ENCODE data around the gene ZNF335.
"Not testable (repeated sequence)": the region's sequence is repeated elsewhere in the genome, so short reads cannot be mapped to it uniquely, and the experiment has no call there.

GRCh38 chr20:45901332-45901731 lies 70.7 kb downstream of the ZNF335 start:
- TF ChIP-seq, protein P1, sequence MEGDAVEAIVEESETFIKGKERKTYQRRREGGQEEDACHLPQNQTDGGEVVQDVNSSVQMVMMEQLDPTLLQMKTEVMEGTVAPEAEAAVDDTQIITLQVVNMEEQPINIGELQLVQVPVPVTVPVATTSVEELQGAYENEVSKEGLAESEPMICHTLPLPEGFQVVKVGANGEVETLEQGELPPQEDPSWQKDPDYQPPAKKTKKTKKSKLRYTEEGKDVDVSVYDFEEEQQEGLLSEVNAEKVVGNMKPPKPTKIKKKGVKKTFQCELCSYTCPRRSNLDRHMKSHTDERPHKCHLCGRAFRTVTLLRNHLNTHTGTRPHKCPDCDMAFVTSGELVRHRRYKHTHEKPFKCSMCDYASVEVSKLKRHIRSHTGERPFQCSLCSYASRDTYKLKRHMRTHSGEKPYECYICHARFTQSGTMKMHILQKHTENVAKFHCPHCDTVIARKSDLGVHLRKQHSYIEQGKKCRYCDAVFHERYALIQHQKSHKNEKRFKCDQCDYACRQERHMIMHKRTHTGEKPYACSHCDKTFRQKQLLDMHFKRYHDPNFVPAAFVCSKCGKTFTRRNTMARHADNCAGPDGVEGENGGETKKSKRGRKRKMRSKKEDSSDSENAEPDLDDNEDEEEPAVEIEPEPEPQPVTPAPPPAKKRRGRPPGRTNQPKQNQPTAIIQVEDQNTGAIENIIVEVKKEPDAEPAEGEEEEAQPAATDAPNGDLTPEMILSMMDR (conservative IDR thresholded peaks at IDR 0.05 in 1 of 2, IDR thresholded peaks at IDR 0.05 in 1 of 2; ENCODE audit: low read depth in 1 of 2, low read length in 2 of 2): not testable (repeated sequence)
- TF ChIP-seq EZH2 (IDR thresholded peaks at IDR 0.05; ENCODE audit: low read length, missing control alignments): not testable (repeated sequence)

Data from fibroblast of lung (primary cell).